ENCODE results near the gene MYOCOS.
"Not testable (repeated sequence)": the region's sequence is repeated elsewhere in the genome, so short reads cannot be mapped to it uniquely, and the experiment has no call there.

Gene MYOCOS

GRCh38 chr1:171622152-171622462, at the start of gene MYOCOS:
MYOCOS (plus strand) TSS chr1:171622243; CDS start chr1:171623884, 1,641 bp downstream.
- DNase-seq, result no peak

- no peak for DNase-seq
Measured at GRCh38 chr1:171576144-171576543, 45.9 kb upstream of the MYOCOS start.

GRCh38 chr1:171581226-171581625, 40.8 kb upstream of the MYOCOS start:
- no peak for DNase-seq

- no peak for DNase-seq
Measured at GRCh38 chr1:171581766-171582165, 40.3 kb upstream of the MYOCOS start.

GRCh38 chr1:171582589-171582988, 39.5 kb upstream of the MYOCOS start:
- no peak for DNase-seq

GRCh38 chr1:171583591-171584201, 38.3 kb upstream of the MYOCOS start:
- no peak for DNase-seq

GRCh38 chr1:171585715-171586114, 36.3 kb upstream of the MYOCOS start:
- no peak for DNase-seq

- no peak for DNase-seq
Measured at GRCh38 chr1:171588230-171588629, 33.8 kb upstream of the MYOCOS start.

- no peak for DNase-seq
Measured at GRCh38 chr1:171590022-171590421, 32.0 kb upstream of the MYOCOS start.

GRCh38 chr1:171595324-171595723, 26.7 kb upstream of the MYOCOS start:
- no peak for DNase-seq

- no peak for DNase-seq
Measured at GRCh38 chr1:171596119-171596518, 25.9 kb upstream of the MYOCOS start.

GRCh38 chr1:171596705-171597104, 25.3 kb upstream of the MYOCOS start:
- no peak for DNase-seq

GRCh38 chr1:171597203-171597602, 24.8 kb upstream of the MYOCOS start:
- DNase-seq, result no peak

- DNase-seq, result not testable (repeated sequence)
Measured at GRCh38 chr1:171600310-171600709, 21.7 kb upstream of the MYOCOS start.

GRCh38 chr1:171600862-171601261, 21.2 kb upstream of the MYOCOS start:
- no peak for DNase-seq

- not testable (repeated sequence) for DNase-seq
Measured at GRCh38 chr1:171603042-171603441, 19.0 kb upstream of the MYOCOS start.

GRCh38 chr1:171606402-171606941, 15.6 kb upstream of the MYOCOS start:
- DNase-seq, result no peak

- no peak for DNase-seq
Measured at GRCh38 chr1:171610385-171610784, 11.7 kb upstream of the MYOCOS start.

- no peak for DNase-seq
Measured at GRCh38 chr1:171611306-171611705, 10.7 kb upstream of the MYOCOS start.

- no peak for DNase-seq
Measured at GRCh38 chr1:171613282-171613681, 8.8 kb upstream of the MYOCOS start.

GRCh38 chr1:171615122-171615906, 6.7 kb upstream of the MYOCOS start:
- DNase-seq, result not testable (repeated sequence)

GRCh38 chr1:171616586-171616985, 5.5 kb upstream of the MYOCOS start:
- no peak for DNase-seq

GRCh38 chr1:171623651-171624331, 1.7 kb downstream of the MYOCOS start:
- no peak for DNase-seq

- no peak for DNase-seq
Measured at GRCh38 chr1:171625225-171625624, 3.2 kb downstream of the MYOCOS start.

Data from NCI-H446 treated with DMSO at 0.1 percent for 48 hours (cell line).